Measurements from ENCODE around the gene METTL23.

GRCh38 chr17:76683921-76684745 lies 42.5 kb upstream of the METTL23 start:
- no peak for TF ChIP-seq POLR2A (IDR thresholded peaks at IDR 0.05)
- no peak for TF ChIP-seq CTCF (IDR thresholded peaks at IDR 0.05)

All from thyroid gland (tissue), 4 donors.